ENCODE results near the gene B3GALT4. TPM values are rescaled to one million over a fixed set of nuclear protein-coding genes. Genes with fewer than 3 reads are reported as not detected.

The B3GALT4 gene
- polyA plus RNA-seq, 1 donor, result 2.2 TPM

- no peak for DNase-seq
These were observed 16.2 kb downstream of the B3GALT4 start for GRCh38 chr6:33292996-33293682.

GRCh38 chr6:33294086-33294823, 17.3 kb downstream of the B3GALT4 start:
- DNase-seq, result no peak

GRCh38 chr6:33295621-33296369, 18.9 kb downstream of the B3GALT4 start:
- DNase-seq, result no peak

GRCh38 chr6:33296797-33297405, 20.0 kb downstream of the B3GALT4 start:
- DNase-seq, result no peak

GRCh38 chr6:33297406-33297955, 20.6 kb downstream of the B3GALT4 start:
- DNase-seq, result no peak

GRCh38 chr6:33297956-33298772, 21.2 kb downstream of the B3GALT4 start:
- DNase-seq, result peak; percentile 83

- DNase-seq, result peak; percentile 84
These were observed 21.9 kb downstream of the B3GALT4 start, which contains the start of gene RGL2 for GRCh38 chr6:33298773-33299236. TSS of gene RGL2 (minus strand) at chr6:33298942. CDS start at chr6:33298610, 332 bp downstream.

GRCh38 chr6:33299237-33299944, 22.5 kb downstream of the B3GALT4 start:
- peak; percentile 94 for DNase-seq

GRCh38 chr6:33301877-33302276, 25.0 kb downstream of the B3GALT4 start:
- DNase-seq, result no peak

- DNase-seq, result no peak
These were observed 27.3 kb downstream of the B3GALT4 start for GRCh38 chr6:33304216-33304615.

GRCh38 chr6:33305052-33305451, 28.1 kb downstream of the B3GALT4 start:
- no peak for DNase-seq

GRCh38 chr6:33306356-33306755, 29.4 kb downstream of the B3GALT4 start:
- DNase-seq, result no peak

GRCh38 chr6:33312361-33313104, 35.6 kb downstream of the B3GALT4 start:
- peak; percentile 68 for DNase-seq

- peak; percentile 57 for DNase-seq
These were observed 36.3 kb downstream of the B3GALT4 start for GRCh38 chr6:33313105-33313708.

- DNase-seq, result peak; percentile 75
These were observed 37.0 kb downstream of the B3GALT4 start, which contains the start of gene TAPBP for GRCh38 chr6:33313709-33314514. TSS of gene TAPBP (minus strand) at chr6:33314078. CDS start at chr6:33314041, 37 bp downstream.

GRCh38 chr6:33314515-33314942, 37.6 kb downstream of the B3GALT4 start:
- peak; percentile 77 for DNase-seq

- no peak for DNase-seq
These were observed 38.2 kb downstream of the B3GALT4 start for GRCh38 chr6:33314943-33315792.

Measured in hindlimb muscle (tissue), 1 donor.